Inflammatory macrophage treated with lipopolysaccharide for 1 hour (primary cell): ENCODE results near the gene KAT8.
"Not testable (repeated sequence)": the region's sequence is repeated elsewhere in the genome, so short reads cannot be mapped to it uniquely, and the experiment has no call there.

ENCODE experiments used
- DNase-seq, 2 donors: peaks; one replicate each; pipeline ENCODE4 v3.0.0-alpha.2; 2020 to 2022

KAT8 gene

GRCh38 chr16:31133046-31133501, 15.6 kb downstream of the KAT8 start:
- DNase-seq = no peak

- DNase-seq = peak in 1 of 2 donors; percentile 33
Measured at GRCh38 chr16:31134091-31134571, 16.7 kb downstream of the KAT8 start.

GRCh38 chr16:31134625-31135534, 17.4 kb downstream of the KAT8 start:
- no peak for DNase-seq

GRCh38 chr16:31135535-31136286, 18.2 kb downstream of the KAT8 start, which contains the start of gene PRSS8:
TSS of gene PRSS8 (minus strand) at chr16:31135727. CDS start at chr16:31135498, 229 bp downstream.
- no peak for DNase-seq

GRCh38 chr16:31136287-31136662, 18.8 kb downstream of the KAT8 start:
- DNase-seq = no peak

- DNase-seq = not testable (repeated sequence)
Measured at GRCh38 chr16:31136822-31137499, 19.5 kb downstream of the KAT8 start.

GRCh38 chr16:31138621-31139578, 21.4 kb downstream of the KAT8 start:
- peak in 1 of 2 donors; percentile 28 for DNase-seq

GRCh38 chr16:31141071-31141469, 23.6 kb downstream of the KAT8 start:
- DNase-seq = not testable (repeated sequence)

GRCh38 chr16:31141489-31142108, 24.1 kb downstream of the KAT8 start:
- peak in 1 of 2 donors; percentile 79 for DNase-seq

GRCh38 chr16:31142109-31143010, 24.9 kb downstream of the KAT8 start:
- DNase-seq = peak; percentile 97

GRCh38 chr16:31143011-31143693, 25.7 kb downstream of the KAT8 start:
- no peak for DNase-seq

- no peak for DNase-seq
Measured at GRCh38 chr16:31143694-31144148, 26.3 kb downstream of the KAT8 start.

- DNase-seq = not testable (repeated sequence)
Measured at GRCh38 chr16:31144418-31144817, 27.0 kb downstream of the KAT8 start.

- no peak for DNase-seq
Measured at GRCh38 chr16:31145398-31145990, 28.0 kb downstream of the KAT8 start.

- DNase-seq = no peak
Measured at GRCh38 chr16:31147574-31147973, 30.1 kb downstream of the KAT8 start.

- no peak for DNase-seq
Measured at GRCh38 chr16:31148281-31148728, 30.8 kb downstream of the KAT8 start.

- no peak for DNase-seq
Measured at GRCh38 chr16:31148896-31149295, 31.4 kb downstream of the KAT8 start.

GRCh38 chr16:31149332-31149731, 31.9 kb downstream of the KAT8 start:
- no peak for DNase-seq
